ENCODE measurements around the gene APOD. TPM values are rescaled to one million over a fixed set of nuclear protein-coding genes. Genes with fewer than 3 reads are reported as not detected.

The APOD gene
- total and polyA plus RNA-seq, 10 of the 15 experiments (the other 5 are each of a cell fraction or from before 2014, with no cell fraction given) = 0.06 to 0.77 (median 0.47) TPM; not detected in 3

GRCh38 chr3:195549931-195550519 is 33.7 kb downstream of the APOD start (continued):
- TF ChIP-seq EED (IDR thresholded peaks at IDR 0.05; ENCODE audit: low read depth) (no peak), CHD4 (IDR thresholded peaks at IDR 0.05) (no peak), ZNF207 (IDR thresholded peaks at IDR 0.05; ENCODE audit: borderline replicate concordance) (no peak), IKZF2 (IDR thresholded peaks at IDR 0.05) (peak; percentile 58; a peak in 2 of 4 replicates), REST (IDR thresholded peaks at IDR 0.05; ENCODE audit: low read depth, low read length) (no peak), IRF4 (IDR thresholded peaks at IDR 0.05; ENCODE audit: low read depth, low read length) (no peak), JUNB (IDR thresholded peaks at IDR 0.05) (no peak), CREB1 (IDR thresholded peaks at IDR 0.05; ENCODE audit: low read depth) (no peak), PRDM15 (CRISPR knock-in tag; IDR thresholded peaks at IDR 0.05) (no peak), TCF12 (IDR thresholded peaks at IDR 0.05; ENCODE audit: low read depth, low read length) (no peak), KLF5 (IDR thresholded peaks at IDR 0.05; ENCODE audit: partially characterized antibody) (no peak), CREM (IDR thresholded peaks at IDR 0.05; ENCODE audit: low read depth) (no peak), HSF1 (IDR thresholded peaks at IDR 0.05; ENCODE audit: low read depth, low read length) (peak; percentile 95), BACH1 (IDR thresholded peaks at IDR 0.05; ENCODE audit: borderline replicate concordance) (peak; percentile 32; the same call in 1 of the 2 replicates), ZBTB4 (CRISPR knock-in tag; IDR thresholded peaks at IDR 0.05) (no peak), SUZ12 (IDR thresholded peaks at IDR 0.05; ENCODE audit: unreplicated experiment) (no peak), MTA3 (IDR thresholded peaks at IDR 0.05; ENCODE audit: borderline replicate concordance, low read length) (no peak), ESRRA (IDR thresholded peaks at IDR 0.05; ENCODE audit: low read length) (no peak), LARP7 (IDR thresholded peaks at IDR 0.05) (no peak)

Measured in GM12878 (cell line).